SU-DHL-6 (cell line): ENCODE measurements around the gene IRAK1.

Experiments
- CTCF ChIP-seq: fragments of 200-600 bp; sonication (generic); IDR thresholded peaks from one replicate; pipeline ENCODE4 v1.5.1; 2017; ENCODE audit warnings: antibody characterized with exemption, mild to moderate bottlenecking, low read length, moderate library complexity; ENCODE audit not compliant: insufficient read depth, poor library complexity, severe bottlenecking
- EZH2phosphoT487 ChIP-seq: fragments of 200-600 bp; sonication (generic), shearing (Covaris generic); conservative IDR thresholded peaks from 2 replicates; pipeline ENCODE4 v1.6.1; 2018; ENCODE audit warnings: mild to moderate bottlenecking, antibody characterized with exemption, low read length, moderate library complexity, mixed read lengths

DNA sequence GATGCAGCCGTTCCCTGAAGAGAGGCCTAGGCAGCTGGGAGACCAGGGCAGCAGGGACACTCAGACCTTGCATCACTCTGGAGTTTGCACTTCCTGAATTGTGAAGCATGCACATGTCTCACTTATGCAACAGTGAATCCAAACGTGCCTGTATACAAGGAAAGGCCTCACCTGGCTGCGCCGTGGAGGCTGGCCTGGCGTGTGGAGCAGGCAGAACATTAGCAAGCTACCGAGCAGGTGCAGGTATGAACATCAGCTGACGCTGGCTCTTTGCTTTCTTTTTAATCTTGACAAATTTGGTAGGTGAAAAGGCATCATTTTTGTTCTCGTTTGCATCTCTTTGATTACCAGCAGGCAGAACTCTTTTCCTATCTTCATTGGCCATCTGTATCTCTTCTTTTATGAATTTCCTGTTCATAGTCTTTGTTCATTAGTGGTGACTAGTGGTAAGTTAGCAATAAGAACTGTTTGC lies 37.1 kb upstream of the IRAK1 start:
- no peak for TF ChIP-seq CTCF
- TF ChIP-seq EZH2phosphoT487 = no peak
